B cell (primary cell): ENCODE measurements around the gene EIF4EBP2. TPM values are rescaled to one million over a fixed set of nuclear protein-coding genes. Genes with fewer than 3 reads are reported as not detected.

Experiments
- ATAC-seq: fragments of 200-7000 bp; cut with Tn5 transposase; one replicate; pipeline ENCODE4 v1.10.0; 2021; ENCODE audit warnings: low read depth, mild to moderate bottlenecking, moderate number of reproducible peaks, moderate library complexity
- CTCF ChIA-PET: fragments of 350-600 bp; sonication (Branson Sonifier 250); formaldehyde crosslinking; loops from one replicate; lab custom pipeline; 2021; ENCODE audit warnings: antibody characterized with exemption, inconsistent platforms; lab: Charles Lee
- POLR2A ChIA-PET: fragments of 350-600 bp; sonication (Branson Sonifier 250); formaldehyde crosslinking; loops from one replicate; lab custom pipeline; 2021; ENCODE audit warnings: antibody characterized with exemption; lab: Charles Lee
- DNase-seq: peaks from one replicate; pipeline ENCODE4 v3.0.0; 2013
- H2AFZ ChIP-seq: 2 replicates; pipeline ENCODE4 v1.6.1; 2012; ENCODE audit warnings: mild to moderate bottlenecking, low read depth, low read length; ENCODE audit not compliant: insufficient read depth, poor library complexity, severe bottlenecking
- H3K27ac ChIP-seq, 2 donors: 1 replicate in 1 of 2; 2 replicates in 1 of 2; pipeline ENCODE4 v1.5.1; 2012 to 2013; ENCODE audit warnings: low read length in 2 of 2, mild to moderate bottlenecking in 2 of 2, moderate library complexity in 1 of 2
- H3K27me3 ChIP-seq, 4 experiments: fragments of 200-600 bp in 1 of 4; sonication (generic) in 1 of 4; replicated peaks in 1 of 4; 1 replicate in 2 of 4; 2 replicates in 2 of 4; pipeline versions ENCODE4 v1.6.1 to v1.7.0; 2013 to 2016; ENCODE audit warnings: low read length in 3 of 4, mild to moderate bottlenecking in 2 of 4, mixed read lengths in 1 of 4, moderate library complexity in 1 of 4; ENCODE audit not compliant: insufficient read depth in 4 of 4, control insufficient read depth in 3 of 4; ENCODE audit errors: control extremely low read depth in 1 of 4
- H3K36me3 ChIP-seq, 2 experiments: replicated peaks in 1 of 2; 1 replicate in 1 of 2; 2 replicates in 1 of 2; pipeline versions ENCODE4 v1.6.1 to v1.7.1; 2013; ENCODE audit warnings: low read length in 1 of 2; ENCODE audit not compliant: insufficient read depth in 2 of 2, control insufficient read depth in 1 of 2; ENCODE audit errors: control extremely low read depth in 1 of 2, extremely low read depth in 1 of 2
- H3K4me1 ChIP-seq, 2 donors: fragments of 200-600 bp in 1 of 2; sonication (generic) in 1 of 2; 1 replicate in 1 of 2; 2 replicates in 1 of 2; pipeline versions ENCODE4 v1.5.1 to v1.6.1; 2013 to 2017; ENCODE audit warnings: low read length in 2 of 2; ENCODE audit not compliant: control insufficient read depth in 2 of 2, insufficient read depth in 2 of 2
- H3K4me2 ChIP-seq: replicated peaks from 2 replicates; pipeline ENCODE3; 2012; ENCODE audit warnings: mild to moderate bottlenecking, low read depth, low read length; ENCODE audit not compliant: poor library complexity, severe bottlenecking
- H3K4me3 ChIP-seq, 5 experiments: fragments of 200-600 bp in 1 of 5; sonication (generic) in 1 of 5; 1 replicate in 3 of 5; 2 replicates in 2 of 5; pipeline versions ENCODE4 v1.5.1 to v1.7.0; 2011 to 2016; ENCODE audit warnings: low read length in 4 of 5, mild to moderate bottlenecking in 4 of 5, low read depth in 2 of 5, control low read depth in 1 of 5, moderate library complexity in 1 of 5; ENCODE audit not compliant: insufficient read depth in 1 of 5; ENCODE audit errors: control extremely low read depth in 1 of 5, extremely low read depth in 1 of 5
- H3K79me2 ChIP-seq: fragments of 200-600 bp; sonication (generic); one replicate; pipeline ENCODE4 v1.6.0; 2016; ENCODE audit warnings: low read length; ENCODE audit not compliant: control insufficient read depth, insufficient read depth
- H3K9ac ChIP-seq: fragments of 200-600 bp; sonication (generic); 2 replicates; pipeline ENCODE4 v1.6.1; 2017; ENCODE audit warnings: mild to moderate bottlenecking, low read length, moderate library complexity
- H3K9me3 ChIP-seq, 3 donors: one replicate each; pipeline versions ENCODE4 v1.6.1 to v1.7.1; 2013; ENCODE audit warnings: low read length in 2 of 3; ENCODE audit not compliant: control insufficient read depth in 2 of 3, insufficient read depth in 1 of 3; ENCODE audit errors: control extremely low read depth in 1 of 3
- H4K20me1 ChIP-seq: 2 replicates; pipeline ENCODE4 v1.6.0; 2012; ENCODE audit warnings: mild to moderate bottlenecking, low read length; ENCODE audit not compliant: insufficient read depth, control insufficient read depth, poor library complexity, severe bottlenecking
- H3K27ac Mint-ChIP-seq: one replicate; pipeline ENCODE4 v1.8.0; 2021; ENCODE audit warnings: mixed read lengths
- H3K27me3 Mint-ChIP-seq: one replicate; pipeline ENCODE4 v1.8.0; 2021; ENCODE audit warnings: mixed read lengths
- H3K4me1 Mint-ChIP-seq: one replicate; pipeline ENCODE4 v1.8.0; 2021; ENCODE audit warnings: mixed read lengths
- H3K4me3 Mint-ChIP-seq: one replicate; pipeline ENCODE4 v1.8.0; 2021; ENCODE audit warnings: mixed read lengths
- H3K9me3 Mint-ChIP-seq: one replicate; pipeline ENCODE4 v1.8.0; 2022; ENCODE audit warnings: mixed read lengths; ENCODE audit not compliant: insufficient read depth
- CTCF ChIP-seq: fragments of 200-600 bp; IDR thresholded peaks from one replicate; pipeline ENCODE4 v1.8.0; 2022; ENCODE audit warnings: antibody characterized with exemption, mild to moderate bottlenecking
- EZH2 ChIP-seq: IDR thresholded peaks from 2 replicates; pipeline ENCODE4 v1.6.1; 2012; ENCODE audit warnings: borderline replicate concordance, low read depth, mild to moderate bottlenecking, moderate library complexity, low read length; ENCODE audit not compliant: insufficient read depth, poor library complexity, severe bottlenecking
- WGBS: methylation state at CpG from one replicate; pipeline ENCODE4 v1.1.5; 2013; ENCODE audit warnings: missing lambda C conversion rate; ENCODE audit not compliant: insufficient coverage; 5-methylcytosine and 5-hydroxymethylcytosine counted together
- intact Hi-C: fragments of 100-400 bp; cut with micrococcal nuclease; formaldehyde crosslinking; loops from one replicate; pipeline ENCODE4 v1.10.0; 2022
- polyA plus RNA-seq: library from polyadenylated mRNA; depleted of rRNA; stranded (reverse); fragments of >200 nt; gene quantifications from 2 replicates; pipeline ENCODE4 v1.2.3, GENCODE V29; 2012
- total RNA-seq, 2 donors: library from RNA; stranded (reverse); fragments of 120-200 nt in 1 of 2; gene quantifications; 1 replicate in 1 of 2; 2 replicates in 1 of 2; pipeline versions ENCODE4 v1.2.3 to v1.2.4, GENCODE V29; 2013 to 2022

Gene EIF4EBP2
- total and polyA plus RNA-seq, 2 donors (not counting 1 experiment from before 2014, with no cell fraction given), result 8.7 to 37.8 TPM

GRCh38 chr10:70405037-70405824 lies 1.3 kb downstream of the EIF4EBP2 start:
- no peaks in the 10 kb centered on the region for H3K36me3 ChIP-seq
- Mint-ChIP-seq H3K4me1 (peaks cover 48% of the 10 kb centered on the region), H3K27ac (peak overlapping the region; percentile 96), H3K4me3 (peak overlapping the region; percentile 94), H3K9me3 (no peaks in the 10 kb centered on the region), H3K27me3 (no peaks in the 10 kb centered on the region)
- no peak for ATAC-seq
- peak overlapping the region; percentile 53 to 88 (median 77) for H3K4me3 ChIP-seq
- H3K4me2 ChIP-seq, result peak overlapping the region; percentile 95
- no peaks in the 10 kb centered on the region for H3K9me3 ChIP-seq
- peaks cover 64% of the 10 kb centered on the region for H3K79me2 ChIP-seq
- no peaks in the 10 kb centered on the region for H3K27me3 ChIP-seq
- 1% methylated on average over 16 of the region's 18 CpGs for WGBS
- H3K4me1 ChIP-seq, result peaks cover 23 to 24% of the 10 kb centered on the region in 2 donors
- ChIA-PET POLR2A (no interaction called here), CTCF (interaction anchor here (0.6 to 2.7 kb wide), 13 partner anchors 12 to 353 kb away, joined by 3 to 17 read pairs (median 4); partner anchors contain the start of genes PPA1 and SAR1A)
- TF ChIP-seq CTCF, result no peak
- TF ChIP-seq EZH2, result no peak
- H4K20me1 ChIP-seq, result peaks cover 45% of the 10 kb centered on the region
- intact Hi-C loops, result loop anchor here (2.0 to 5.0 kb wide), 3 partner anchors 72 to 412 kb away; partner anchors contain the start of genes PALD1 and TYSND1
- peak overlapping the region; percentile 86 for H3K9ac ChIP-seq
- DNase-seq, result peak; percentile 32
- H2AFZ ChIP-seq, result peak overlapping the region; percentile 92
- H3K27ac ChIP-seq, result peak overlapping the region in 1 of 2 donors; percentile 84

GRCh38 chr10:70409772-70410171 lies 5.8 kb downstream of the EIF4EBP2 start:
- no peak for TF ChIP-seq EZH2
- TF ChIP-seq CTCF, result no peak
- peaks cover 47% of the 10 kb centered on the region for H3K4me1 Mint-ChIP-seq
- Histone ChIP-seq H3K4me1 (peaks cover 18% of the 10 kb centered on the region in 2 donors), H2AFZ (no peak overlapping the region), H3K36me3 (no peaks in the 10 kb centered on the region), H3K27ac (no peak overlapping the region), H3K4me3 (no peak overlapping the region), H3K9me3 (no peaks in the 10 kb centered on the region), H3K79me2 (peaks cover 63% of the 10 kb centered on the region), H3K27me3 (no peaks in the 10 kb centered on the region), H3K9ac (no peak overlapping the region), H4K20me1 (peaks cover 74% of the 10 kb centered on the region), H3K4me2 (no peak overlapping the region)
- ChIA-PET POLR2A (interaction anchor here (0.7 kb wide), 1 partner anchor 84 kb away, joined by 3 read pairs; no protein-coding TSS in a partner anchor), CTCF (interaction anchor here (0.9 to 1.3 kb wide), 2 partner anchors 45 to 52 kb away, joined by 3 to 4 read pairs; no protein-coding TSS in a partner anchor)
- no peak overlapping the region for H3K4me3 Mint-ChIP-seq
- intact Hi-C loops, result loop anchor here (5.0 kb wide), 1 partner anchor 68 kb away; the partner anchor contains the start of gene PALD1
- H3K27ac Mint-ChIP-seq, result no peak overlapping the region
- H3K27me3 Mint-ChIP-seq, result no peaks in the 10 kb centered on the region
- no peaks in the 10 kb centered on the region for H3K9me3 Mint-ChIP-seq
- ATAC-seq, result no peak
- WGBS, result 92% methylated on average over 2 of the region's 3 CpGs
- no peak for DNase-seq
